GM23338 (cell line): Measurements from ENCODE around the gene PRMT5. TPM values are rescaled to one million over a fixed set of nuclear protein-coding genes. Genes with fewer than 3 reads are reported as not detected.

Experiments used
- ATAC-seq: fragments of 200-7000 bp; cut with Tn5 transposase; 3 replicates; pipeline ENCODE4 v1.9.1; 2020
- DNase-seq: peaks from one replicate; pipeline ENCODE4 v3.0.0-alpha.2; 2015; ENCODE audit warnings: low spot score
- H2AFZ ChIP-seq: fragments of 200-600 bp; sonication (generic); 2 replicates; pipeline ENCODE4 v1.8.0; 2016; ENCODE audit warnings: antibody characterized with exemption, mild to moderate bottlenecking, moderate library complexity
- H3F3A ChIP-seq: fragments of 200-600 bp; sonication (generic); replicated peaks from 2 replicates; pipeline ENCODE4 v1.8.0; 2017; ENCODE audit warnings: antibody characterized with exemption, mixed run types, low read depth
- H3K27ac ChIP-seq: fragments of 200-600 bp; sonication (generic); 2 replicates; pipeline ENCODE4 v1.6.1; 2016; ENCODE audit warnings: low read depth
- H3K27me3 ChIP-seq: fragments of 200-600 bp; sonication (generic); 2 replicates; pipeline ENCODE4 v1.8.0; 2016; ENCODE audit warnings: mild to moderate bottlenecking, mixed run types, moderate library complexity; ENCODE audit not compliant: insufficient read depth
- H3K36me3 ChIP-seq: fragments of 200-600 bp; sonication (generic); 2 replicates; pipeline ENCODE4 v1.8.0; 2016; ENCODE audit warnings: mild to moderate bottlenecking; ENCODE audit not compliant: insufficient read depth
- H3K4me1 ChIP-seq: fragments of 200-600 bp; sonication (generic); 2 replicates; pipeline ENCODE4 v1.8.0; 2016; ENCODE audit warnings: mild to moderate bottlenecking, moderate library complexity; ENCODE audit not compliant: insufficient read depth
- H3K4me2 ChIP-seq: fragments of 200-600 bp; sonication (generic); 2 replicates; pipeline ENCODE4 v1.7.1; 2017; ENCODE audit warnings: mixed run types
- H3K4me3 ChIP-seq: fragments of 200-600 bp; sonication (generic); 2 replicates; pipeline ENCODE4 v1.6.1; 2016; ENCODE audit warnings: mixed run types
- H3K79me2 ChIP-seq: fragments of 200-600 bp; sonication (generic); replicated peaks from 2 replicates; pipeline ENCODE4 v1.8.0; 2017; ENCODE audit warnings: mild to moderate bottlenecking; ENCODE audit not compliant: insufficient read depth
- H3K9me2 ChIP-seq: fragments of 200-600 bp; sonication (generic); 2 replicates; pipeline ENCODE4 v1.8.0; 2017; ENCODE audit not compliant: insufficient read depth
- H4K20me1 ChIP-seq: fragments of 200-600 bp; sonication (generic); replicated peaks from 2 replicates; pipeline ENCODE4 v1.8.0; 2017; ENCODE audit warnings: mild to moderate bottlenecking; ENCODE audit not compliant: insufficient read depth
- H3K27ac Mint-ChIP-seq: 2 replicates; pipeline ENCODE4 v1.8.0; 2020; ENCODE audit warnings: inconsistent platforms, mild to moderate bottlenecking, moderate library complexity, mixed read lengths
- H3K27me3 Mint-ChIP-seq: 3 replicates; pipeline ENCODE4 v1.8.0; 2022; ENCODE audit warnings: low read depth, mild to moderate bottlenecking, moderate library complexity, mixed read lengths, inconsistent platforms; ENCODE audit not compliant: insufficient read depth, poor library complexity
- H3K36me3 Mint-ChIP-seq: 3 replicates; pipeline ENCODE4 v1.8.0; 2021; ENCODE audit warnings: low read depth, mild to moderate bottlenecking, inconsistent platforms, moderate library complexity, mixed read lengths
- H3K4me1 Mint-ChIP-seq: 3 replicates; pipeline ENCODE4 v1.8.0; 2020; ENCODE audit warnings: mild to moderate bottlenecking, inconsistent platforms, mixed read lengths
- H3K4me3 Mint-ChIP-seq: 3 replicates; pipeline ENCODE4 v1.8.0; 2021; ENCODE audit warnings: moderate library complexity, mild to moderate bottlenecking, inconsistent platforms, mixed read lengths
- H3K9me3 Mint-ChIP-seq: 3 replicates; pipeline ENCODE4 v1.8.0; 2020; ENCODE audit warnings: moderate library complexity, mild to moderate bottlenecking, inconsistent platforms, mixed read lengths
- CREB1 ChIP-seq: fragments of 250-450 bp; sonication (Bioruptor Pico); IDR thresholded peaks from 2 replicates; pipeline ENCODE4 v1.5.0; 2020; ENCODE audit warnings: low read depth, mild to moderate bottlenecking, moderate library complexity
- CTCF ChIP-seq, 2 experiments: fragments of 200-600 bp in 1 of 2; sonication (generic) in 1 of 2; conservative IDR thresholded peaks; 2 replicates each; pipeline versions ENCODE4 v1.5.1 to v1.6.1; 2016 to 2017; ENCODE audit warnings: antibody characterized with exemption in 2 of 2, low read depth in 2 of 2, mild to moderate bottlenecking in 2 of 2, moderate library complexity in 1 of 2
- ETS1 ChIP-seq: IDR thresholded peaks from 2 replicates; pipeline ENCODE4 v1.6.1; 2016; ENCODE audit warnings: antibody characterized with exemption
- EZH2 ChIP-seq: fragments of 200-600 bp; sonication (generic); IDR thresholded peaks from one replicate; pipeline ENCODE4 v1.8.0; 2017; ENCODE audit warnings: antibody characterized with exemption, mild to moderate bottlenecking, low read depth; ENCODE audit not compliant: unreplicated experiment
- EZH2phosphoT487 ChIP-seq: fragments of 200-600 bp; sonication (generic); IDR thresholded peaks from one replicate; pipeline ENCODE4 v1.8.1; 2018; ENCODE audit warnings: antibody characterized with exemption; ENCODE audit not compliant: unreplicated experiment
- JUNB ChIP-seq: IDR thresholded peaks from one replicate; pipeline ENCODE4 v1.6.1; 2016; ENCODE audit warnings: antibody characterized with exemption; ENCODE audit not compliant: unreplicated experiment
- NANOG ChIP-seq: IDR thresholded peaks from 2 replicates; pipeline ENCODE4 v1.6.1; 2016; ENCODE audit warnings: antibody characterized with exemption, borderline replicate concordance
- POLR2AphosphoS5 ChIP-seq: IDR thresholded peaks from 2 replicates; pipeline ENCODE4 v1.6.1; 2016; ENCODE audit warnings: antibody characterized with exemption, low read depth
- REST ChIP-seq: IDR thresholded peaks from one replicate; pipeline ENCODE4 v1.6.1; 2018; ENCODE audit warnings: antibody characterized with exemption; ENCODE audit not compliant: unreplicated experiment
- STAT1 ChIP-seq: IDR thresholded peaks from one replicate; pipeline ENCODE4 v1.6.1; 2016; ENCODE audit warnings: antibody characterized with exemption; ENCODE audit not compliant: unreplicated experiment
- ZNF114 ChIP-seq: fragments of 250-450 bp; sonication (Bioruptor Pico); IDR thresholded peaks from 2 replicates; pipeline ENCODE4 v1.5.0; 2020; ENCODE audit warnings: mild to moderate bottlenecking, moderate library complexity
- ZNF331 ChIP-seq: fragments of 250-450 bp; sonication (Bioruptor Pico); IDR thresholded peaks from 2 replicates; pipeline ENCODE4 v1.5.0; 2020; ENCODE audit warnings: low read depth, mild to moderate bottlenecking, moderate library complexity
- ZNF462 ChIP-seq: fragments of 250-450 bp; sonication (Bioruptor Pico); IDR thresholded peaks from 2 replicates; pipeline ENCODE4 v1.5.0; 2020; ENCODE audit warnings: mild to moderate bottlenecking, moderate library complexity
- polyA plus RNA-seq: library from polyadenylated mRNA; unstranded; fragments of >200 nt; fragmentation: Nextera tagmentation; extraction: Ambion mirVana; gene quantifications from 2 replicates; pipeline ENCODE4 v1.2.1, GENCODE V29; 2016
- total RNA-seq: library from RNA; depleted of rRNA; stranded (reverse); fragments of >200 nt; shearing (Covaris generic); gene quantifications from 2 replicates; pipeline ENCODE4 v1.2.3, GENCODE V29; 2014

The PRMT5 gene
- total and polyA plus RNA-seq, 2 experiments from 2014 or later = 68.8 to 124 TPM

- no peak for TF ChIP-seq JUNB
- TF ChIP-seq ZNF114 (CRISPR knock-in tag) = no peak
- no peak for TF ChIP-seq EZH2
- no peak for TF ChIP-seq ETS1
- TF ChIP-seq CREB1 (CRISPR knock-in tag) = no peak
- TF ChIP-seq ZNF331 (CRISPR knock-in tag) = no peak
- no peak for TF ChIP-seq ZNF462
- no peak for TF ChIP-seq NANOG
- TF ChIP-seq STAT1 = no peak
- no peak for TF ChIP-seq CTCF (conservative IDR thresholded peaks at IDR 0.05; ENCODE audit: low read depth in 2 of 2)
- no peak for TF ChIP-seq EZH2phosphoT487
- no peak for TF ChIP-seq POLR2AphosphoS5
- no peak for TF ChIP-seq REST
- H3K4me3 ChIP-seq = peak overlapping the region; percentile 96
- no peaks in the 10 kb centered on the region for H3K79me2 ChIP-seq
- H3K4me1 ChIP-seq = peaks cover 19% of the 10 kb centered on the region
- ATAC-seq (no peak), DNase-seq (no peak)
- Mint-ChIP-seq H3K4me1 (peaks cover 13% of the 10 kb centered on the region), H3K27me3 (peaks cover 20% of the 10 kb centered on the region), H3K9me3 (no peaks in the 10 kb centered on the region; the same call in 2 of the 3 replicates), H3K4me3 (peak overlapping the region; percentile 89), H3K27ac (peak overlapping the region; percentile 99), H3K36me3 (peaks cover 12% of the 10 kb centered on the region)
- H4K20me1 ChIP-seq = no peaks in the 10 kb centered on the region
- no peak overlapping the region for H2AFZ ChIP-seq
- peak overlapping the region; percentile 76 for H3K4me2 ChIP-seq
- peaks cover 7% of the 10 kb centered on the region; the same call in 1 of the 2 replicates for H3F3A ChIP-seq
- no peaks in the 10 kb centered on the region for H3K9me2 ChIP-seq
- H3K36me3 ChIP-seq = no peaks in the 10 kb centered on the region
- H3K27me3 ChIP-seq = no peaks in the 10 kb centered on the region
- peak overlapping the region; percentile 81 for H3K27ac ChIP-seq
Measured at GRCh38 chr14:22870811-22871223, 58.4 kb downstream of the PRMT5 start.
